ENCODE results near the gene ALS2CL.
A peak's percentile ranks its signal among the peaks of the same experiment; 100 is the strongest.
"Not testable (repeated sequence)": the region's sequence is repeated elsewhere in the genome, so short reads cannot be mapped to it uniquely, and the experiment has no call there.

The ALS2CL gene

GRCh38 chr3:46714728-46715506, 21.4 kb upstream of the ALS2CL start:
- DNase-seq, result no peak

- DNase-seq, result no peak
Measured at GRCh38 chr3:46713898-46714552, 20.5 kb upstream of the ALS2CL start.

DNA sequence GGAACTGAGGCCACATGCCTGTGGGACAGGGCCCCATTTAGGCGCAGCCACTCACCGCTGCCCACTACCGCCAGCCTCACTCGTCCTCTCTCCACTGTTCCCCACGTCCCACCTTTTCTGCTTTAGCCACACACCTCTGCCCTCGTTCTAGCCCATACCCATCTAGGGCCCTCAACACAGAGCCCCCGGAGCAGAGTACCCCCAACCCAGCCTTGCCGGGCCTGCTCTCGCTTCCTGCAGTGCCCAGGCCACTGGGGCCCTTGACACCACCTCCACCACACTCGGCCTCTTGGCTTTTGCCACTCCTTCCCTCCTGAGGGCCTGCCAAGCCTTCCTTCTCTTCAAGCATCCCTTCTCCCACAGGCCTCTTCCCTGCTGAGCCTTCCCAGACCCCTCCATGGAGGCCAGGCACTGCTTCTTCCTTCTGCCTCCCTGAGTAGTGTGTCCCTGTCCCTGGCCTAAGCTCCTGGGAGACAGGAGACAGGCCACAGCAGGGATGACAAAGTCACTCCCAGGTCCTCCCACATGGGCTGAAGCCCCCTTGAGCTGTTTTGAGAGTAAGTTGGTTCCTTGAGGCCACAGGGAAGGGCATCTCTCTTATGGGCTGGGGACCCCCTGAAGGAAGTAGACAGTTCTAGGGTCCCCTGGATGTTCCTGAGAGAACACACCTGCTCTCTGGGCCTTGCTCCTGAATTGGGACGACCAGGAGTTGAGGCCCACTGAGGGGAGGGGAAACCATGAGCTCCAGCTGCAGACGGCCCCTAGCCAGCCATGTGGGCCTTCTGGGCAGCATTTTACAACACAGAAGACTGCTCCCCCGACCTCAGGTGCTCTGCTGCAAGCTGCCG, 19.8 kb upstream of the ALS2CL start:
- no peak for DNase-seq

GRCh38 chr3:46712191-46713049, 18.9 kb upstream of the ALS2CL start:
- DNase-seq, result no peak

GRCh38 chr3:46711760-46712159, 18.3 kb upstream of the ALS2CL start:
- no peak for DNase-seq

DNA sequence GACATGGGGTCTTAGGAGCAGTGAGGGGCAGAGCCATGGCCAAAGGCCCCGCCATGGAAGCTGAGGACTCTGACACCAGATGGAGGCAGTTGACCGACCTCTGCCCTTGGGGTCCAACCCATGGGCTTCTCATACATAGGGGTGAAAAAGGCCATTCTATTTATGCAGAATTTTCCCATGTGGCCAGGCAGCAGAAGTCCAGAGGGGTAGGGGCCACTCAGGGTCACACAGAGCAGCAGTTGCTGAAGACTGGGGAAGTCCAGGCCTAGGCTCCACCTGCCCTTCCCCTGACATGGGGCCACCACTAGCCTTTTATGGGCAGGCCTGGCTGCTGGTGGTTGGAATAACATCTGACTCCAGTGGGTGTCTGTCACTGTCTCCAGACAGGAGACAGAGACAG, 17.8 kb upstream of the ALS2CL start:
- no peak for DNase-seq

GRCh38 chr3:46710671-46711295, 17.3 kb upstream of the ALS2CL start:
- no peak for DNase-seq

GRCh38 chr3:46710229-46710628, 16.8 kb upstream of the ALS2CL start:
- no peak for DNase-seq

GRCh38 chr3:46709721-46710120, 16.2 kb upstream of the ALS2CL start:
- no peak for DNase-seq

GRCh38 chr3:46709157-46709654, 15.7 kb upstream of the ALS2CL start:
- no peak for DNase-seq

DNA sequence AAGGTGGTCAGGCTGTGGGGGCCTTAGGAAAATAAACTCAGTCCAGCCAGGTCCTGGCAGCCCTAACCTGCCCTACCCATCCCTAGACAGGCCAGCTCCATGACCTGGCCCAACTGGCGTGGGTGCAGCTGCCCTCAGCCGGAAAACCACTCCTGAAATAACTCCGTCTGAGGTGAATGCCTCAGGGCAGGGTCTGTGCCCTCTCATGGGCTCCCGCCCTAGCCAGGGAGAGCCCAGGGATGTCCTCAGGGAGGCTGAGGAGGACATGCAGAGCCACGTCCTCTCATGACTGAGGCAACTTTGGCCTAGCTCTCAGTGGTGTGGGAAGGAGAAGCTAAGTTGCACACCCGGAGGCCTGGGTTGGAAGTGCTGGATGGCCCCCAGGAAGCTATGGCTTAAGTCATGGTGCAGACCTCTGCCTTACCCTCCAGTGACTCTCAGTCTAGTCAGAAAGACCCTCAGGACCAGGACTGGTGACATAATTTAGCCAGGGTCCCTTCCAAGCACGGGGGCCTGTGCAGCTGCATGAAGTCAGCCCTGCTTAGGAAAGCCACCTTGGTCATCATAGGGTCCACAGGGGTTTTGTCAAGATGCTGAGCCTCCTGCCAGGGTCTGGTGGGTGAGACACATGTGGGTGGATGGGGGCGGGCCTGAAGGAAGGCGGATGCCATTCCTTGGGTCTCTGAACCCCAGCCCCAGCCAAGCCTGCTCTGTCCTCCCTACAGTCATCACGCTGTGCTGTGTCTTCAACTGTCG, 15.1 kb upstream of the ALS2CL start:
- DNase-seq, result no peak

- no peak for DNase-seq
Measured at GRCh38 chr3:46707601-46708011, 14.1 kb upstream of the ALS2CL start.

DNA sequence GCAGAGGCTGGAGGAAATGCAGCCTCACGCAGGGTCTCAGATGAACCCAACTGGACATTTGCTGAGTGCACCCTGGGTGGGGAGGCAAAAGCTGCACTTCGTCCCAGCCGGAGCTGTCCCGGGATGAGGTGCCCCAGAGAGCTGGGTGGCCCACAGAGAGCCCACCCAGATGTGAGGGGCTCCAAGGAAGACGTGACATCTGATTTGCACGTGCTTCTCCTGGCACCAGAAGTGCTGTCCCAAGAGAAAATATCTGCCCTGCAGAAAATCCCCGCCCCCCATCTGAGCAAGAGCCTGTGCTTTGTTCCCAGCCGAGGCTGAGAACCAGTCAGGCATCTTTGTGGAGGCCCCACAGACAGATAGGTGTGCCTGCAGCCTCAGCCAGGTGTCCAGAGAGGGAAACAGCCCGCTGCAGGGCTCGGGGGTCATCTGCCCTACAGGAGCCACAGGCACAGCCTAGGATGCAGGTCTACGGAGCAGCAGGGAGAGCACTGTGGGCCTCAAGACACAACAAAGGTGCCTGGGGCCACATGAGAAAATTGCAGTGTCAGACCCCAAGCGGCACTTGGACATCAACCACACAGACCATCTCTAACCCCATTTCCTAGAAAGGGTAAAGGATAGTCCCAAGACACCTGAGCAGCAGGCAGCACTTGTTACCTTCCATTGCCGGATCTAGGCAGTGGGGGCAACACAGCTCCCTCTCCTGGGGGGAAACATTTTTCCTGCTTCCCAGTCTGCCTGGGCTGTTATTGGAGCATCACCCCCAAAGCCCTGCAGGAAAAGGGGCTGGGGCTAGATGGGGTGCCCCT, 13.5 kb upstream of the ALS2CL start:
- no peak for DNase-seq

- no peak for DNase-seq
Measured at GRCh38 chr3:46705751-46706552, 12.5 kb upstream of the ALS2CL start.

- DNase-seq, result peak; percentile 65
Measured at GRCh38 chr3:46705022-46705530, 11.6 kb upstream of the ALS2CL start.

GRCh38 chr3:46704346-46704745, 10.9 kb upstream of the ALS2CL start:
- not testable (repeated sequence) for DNase-seq

DNA sequence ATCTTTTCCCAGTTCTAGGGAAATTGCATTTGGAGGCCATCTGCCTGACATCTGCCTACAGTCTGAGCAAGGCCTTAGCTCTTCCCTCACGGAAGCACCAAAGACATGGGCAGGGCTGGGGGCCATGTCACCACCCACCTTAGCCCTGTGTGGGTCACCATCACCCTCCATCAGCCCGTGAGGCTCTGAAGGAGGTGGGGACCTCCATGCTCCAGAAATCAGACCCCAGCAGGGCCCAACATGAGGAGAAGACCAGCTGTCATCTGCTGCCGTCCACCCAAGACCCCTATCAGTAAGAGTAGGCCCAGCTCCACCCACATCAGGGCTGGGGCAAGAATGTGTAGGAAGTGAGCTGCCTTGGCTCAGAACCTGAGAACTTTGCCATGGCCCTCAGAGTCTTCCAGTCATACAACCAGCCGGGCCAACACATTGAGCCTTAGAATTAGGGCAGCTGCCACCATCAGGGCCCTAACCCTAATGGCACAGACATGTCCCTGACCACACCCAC, 9.6 kb upstream of the ALS2CL start:
- DNase-seq, result no peak

GRCh38 chr3:46702246-46703012, 8.9 kb upstream of the ALS2CL start:
- no peak for DNase-seq
